GM23248 (cell line): ENCODE results near the gene MCTP2. TPM values are rescaled to one million over a fixed set of nuclear protein-coding genes. Genes with fewer than 3 reads are reported as not detected.

Experiments
- DNase-seq: peaks from one replicate; pipeline ENCODE4 v3.0.0-alpha.2; 2015
- H2AFZ ChIP-seq: fragments of 200-600 bp; sonication (generic); 2 replicates; pipeline ENCODE4 v1.6.1; 2016; ENCODE audit warnings: antibody characterized with exemption
- H3F3A ChIP-seq: fragments of 200-600 bp; sonication (generic); 2 replicates; pipeline ENCODE4 v1.6.1; 2016; ENCODE audit warnings: mild to moderate bottlenecking, antibody characterized with exemption, mixed run types; ENCODE audit not compliant: insufficient read depth
- H3K27ac ChIP-seq: fragments of 200-600 bp; sonication (generic); 2 replicates; pipeline ENCODE4 v1.5.1; 2016; ENCODE audit warnings: mild to moderate bottlenecking
- H3K27me3 ChIP-seq: fragments of 200-600 bp; sonication (generic); replicated peaks from 2 replicates; pipeline ENCODE4 v1.6.1; 2016; ENCODE audit warnings: mild to moderate bottlenecking; ENCODE audit not compliant: insufficient read depth
- H3K36me3 ChIP-seq: fragments of 200-600 bp; sonication (generic); 2 replicates; pipeline ENCODE4 v1.6.1; 2016; ENCODE audit warnings: low read depth, mild to moderate bottlenecking
- H3K4me1 ChIP-seq: fragments of 200-600 bp; sonication (generic); 2 replicates; pipeline ENCODE4 v1.6.1; 2016; ENCODE audit warnings: mild to moderate bottlenecking; ENCODE audit not compliant: insufficient read depth
- H3K4me2 ChIP-seq: fragments of 200-600 bp; sonication (generic); one replicate; pipeline ENCODE4 v1.6.1; 2016; ENCODE audit warnings: mild to moderate bottlenecking; ENCODE audit not compliant: unreplicated experiment
- H3K4me3 ChIP-seq: fragments of 200-600 bp; sonication (generic); 2 replicates; pipeline ENCODE4 v1.5.1; 2016; ENCODE audit warnings: mild to moderate bottlenecking
- H3K79me2 ChIP-seq: fragments of 200-600 bp; sonication (generic); 2 replicates; pipeline ENCODE4 v1.6.1; 2016; ENCODE audit warnings: mild to moderate bottlenecking; ENCODE audit not compliant: insufficient read depth
- H3K9ac ChIP-seq: fragments of 200-600 bp; sonication (generic); 2 replicates; pipeline ENCODE4 v1.6.1; 2016; ENCODE audit warnings: mild to moderate bottlenecking
- H3K9me2 ChIP-seq: fragments of 200-600 bp; sonication (generic); 2 replicates; pipeline ENCODE4 v1.6.1; 2016; ENCODE audit warnings: mixed run types, mild to moderate bottlenecking, moderate library complexity; ENCODE audit not compliant: insufficient read depth
- H3K9me3 ChIP-seq: fragments of 200-600 bp; sonication (generic); one replicate; pipeline ENCODE4 v1.6.1; 2017; ENCODE audit warnings: low read depth
- H4K20me1 ChIP-seq: fragments of 200-600 bp; sonication (generic); 2 replicates; pipeline ENCODE4 v1.6.0; 2016; ENCODE audit not compliant: insufficient read depth
- EZH2 ChIP-seq: fragments of 200-600 bp; sonication (generic); IDR thresholded peaks from 2 replicates; pipeline ENCODE4 v1.6.1; 2018; ENCODE audit warnings: antibody characterized with exemption, mild to moderate bottlenecking; ENCODE audit not compliant: insufficient read depth, poor library complexity, severe bottlenecking
- EZH2phosphoT487 ChIP-seq: fragments of 200-600 bp; sonication (generic); IDR thresholded peaks from 2 replicates; pipeline ENCODE4 v1.6.1; 2018; ENCODE audit warnings: antibody characterized with exemption, moderate library complexity, mild to moderate bottlenecking, low read depth; ENCODE audit not compliant: insufficient read depth
- WGBS, 2 experiments: methylation state at CpG; one replicate each; pipeline ENCODE4 v1.1.6; 2015 to 2017; ENCODE audit warnings: low lambda C conversion rate in 2 of 2, low coverage in 1 of 2; ENCODE audit errors: missing lambda C conversion rate in 2 of 2; 5-methylcytosine and 5-hydroxymethylcytosine counted together
- in situ Hi-C: fragments of 300-500 bp; cut with MboI; formaldehyde crosslinking; loops from 2 replicates; pipeline ENCODE4 v1.15.0; 2020
- polyA plus RNA-seq: library from polyadenylated mRNA; unstranded; fragments of >200 nt; fragmentation: Nextera tagmentation; extraction: Ambion mirVana; gene quantifications from 2 replicates; pipeline ENCODE4 v1.2.1, GENCODE V29; 2016
- total RNA-seq: library from RNA; depleted of rRNA; stranded (reverse); fragments of >200 nt; shearing (Covaris generic); gene quantifications from 2 replicates; pipeline ENCODE4 v1.2.3, GENCODE V29; 2014

Gene MCTP2
- total and polyA plus RNA-seq, 2 experiments from 2014 or later: 0.70 to 0.97 TPM

DNA sequence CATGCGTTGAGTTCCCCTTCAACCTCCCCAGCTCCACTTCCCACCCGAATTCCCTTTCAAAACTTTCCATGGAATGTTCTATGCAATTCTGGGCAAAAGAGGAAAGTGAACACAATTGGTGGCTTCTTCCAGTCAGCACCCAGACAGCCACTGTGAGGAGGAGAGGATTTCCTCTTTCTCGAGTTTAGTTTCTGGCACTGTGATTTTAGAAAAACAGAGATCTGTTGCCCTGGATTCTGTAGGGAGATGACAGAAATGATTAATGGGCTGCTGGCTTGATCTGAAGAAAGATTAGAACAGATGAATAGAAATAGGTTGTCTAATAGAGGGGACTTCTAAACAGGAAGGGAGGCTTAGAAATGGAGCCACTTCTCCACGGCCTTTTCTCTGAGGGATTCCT, 172.0 kb downstream of the MCTP2 start:
- WGBS, 2 experiments: 11 to 17% methylated on average over 4 of the region's 4 CpGs
- Histone ChIP-seq H3K79me2 (no peaks in the 10 kb centered on the region), H3K9me2 (no peaks in the 10 kb centered on the region), H3K36me3 (no peaks in the 10 kb centered on the region), H3K4me3 (no peak overlapping the region), H4K20me1 (no peaks in the 10 kb centered on the region), H3K4me1 (no peaks in the 10 kb centered on the region), H3K4me2 (no peak overlapping the region), H3K9me3 (no peaks in the 10 kb centered on the region), H3K9ac (no peak overlapping the region), H3K27me3 (no peaks in the 10 kb centered on the region), H3K27ac (no peak overlapping the region), H2AFZ (no peak overlapping the region), H3F3A (no peaks in the 10 kb centered on the region)
- no peak for DNase-seq
- TF ChIP-seq EZH2 (no peak), EZH2phosphoT487 (no peak)
- in situ Hi-C loops: no loop called here

DNA sequence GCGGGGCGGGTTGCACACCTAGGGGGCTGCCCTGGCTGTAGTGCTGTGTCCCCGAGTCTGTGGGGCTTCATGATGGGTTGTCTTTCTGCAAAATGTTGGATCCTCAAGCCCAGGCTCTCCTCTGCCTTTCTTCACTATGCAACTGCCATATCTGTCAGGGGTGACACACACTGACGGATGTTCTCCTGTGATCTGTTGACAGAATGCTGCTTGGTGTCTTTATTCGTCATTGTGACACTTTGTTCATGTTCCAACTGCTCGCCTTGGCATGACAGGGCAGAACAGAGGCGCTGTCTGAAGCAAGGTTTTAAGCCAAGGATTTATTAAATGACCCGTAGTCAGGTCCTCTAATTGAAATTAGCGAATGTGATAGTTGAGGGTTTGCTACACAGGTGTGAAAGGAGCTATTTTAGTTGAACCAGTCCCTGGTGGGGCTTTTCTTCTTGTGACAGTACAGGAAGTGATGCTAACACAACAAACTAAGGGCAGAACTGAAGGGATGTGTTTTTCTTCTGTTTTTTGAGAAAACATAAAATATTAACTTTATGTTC, 173.4 kb downstream of the MCTP2 start:
- H3K9ac ChIP-seq: no peak overlapping the region
- no peak for TF ChIP-seq EZH2phosphoT487
- TF ChIP-seq EZH2: no peak
- H3K36me3 ChIP-seq: no peaks in the 10 kb centered on the region
- H3K9me2 ChIP-seq: no peaks in the 10 kb centered on the region
- H2AFZ ChIP-seq: no peak overlapping the region
- no peak overlapping the region for H3K27ac ChIP-seq
- no peak overlapping the region for H3K4me3 ChIP-seq
- H3K4me2 ChIP-seq: no peak overlapping the region
- H3K79me2 ChIP-seq: no peaks in the 10 kb centered on the region
- in situ Hi-C loops: no loop called here
- 42 to 49% methylated on average over 9 of the region's 9 CpGs for WGBS, 2 experiments
- H3K27me3 ChIP-seq: no peaks in the 10 kb centered on the region
- H3K9me3 ChIP-seq: no peaks in the 10 kb centered on the region
- DNase-seq: no peak
- H3F3A ChIP-seq: no peaks in the 10 kb centered on the region
- H4K20me1 ChIP-seq: no peaks in the 10 kb centered on the region
- H3K4me1 ChIP-seq: no peaks in the 10 kb centered on the region

DNA sequence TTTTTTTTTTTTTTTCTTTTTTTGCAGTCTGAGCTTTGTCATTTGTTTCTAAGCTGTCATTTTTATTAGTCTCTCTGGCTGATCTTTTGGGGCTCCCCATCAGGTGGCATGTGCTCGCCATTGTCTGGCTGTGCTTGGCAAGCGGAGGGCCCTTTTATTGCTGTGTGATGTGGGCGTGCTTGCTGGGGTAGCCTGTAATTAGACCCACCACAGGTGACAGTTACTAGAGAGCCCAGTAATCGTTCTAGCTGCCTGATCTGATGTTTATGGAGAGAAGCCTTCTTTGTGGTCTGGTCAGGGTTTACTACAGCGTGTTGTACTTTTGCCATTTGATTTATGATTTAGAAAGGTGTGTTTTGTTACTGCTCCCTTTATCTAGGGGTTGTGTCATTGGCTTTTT, 179.9 kb downstream of the MCTP2 start:
- Histone ChIP-seq H3K36me3 (no peaks in the 10 kb centered on the region), H2AFZ (no peak overlapping the region), H3F3A (no peaks in the 10 kb centered on the region), H3K9ac (no peak overlapping the region), H3K4me2 (no peak overlapping the region), H4K20me1 (no peaks in the 10 kb centered on the region), H3K9me2 (no peaks in the 10 kb centered on the region), H3K79me2 (no peaks in the 10 kb centered on the region), H3K4me3 (no peak overlapping the region), H3K27me3 (no peaks in the 10 kb centered on the region), H3K9me3 (no peaks in the 10 kb centered on the region), H3K27ac (no peak overlapping the region), H3K4me1 (no peaks in the 10 kb centered on the region)
- WGBS, 2 experiments: 48 to 55% methylated on average over 5 of the region's 5 CpGs
- no peak for DNase-seq
- in situ Hi-C loops: no loop called here
- TF ChIP-seq EZH2 (no peak), EZH2phosphoT487 (no peak)

DNA sequence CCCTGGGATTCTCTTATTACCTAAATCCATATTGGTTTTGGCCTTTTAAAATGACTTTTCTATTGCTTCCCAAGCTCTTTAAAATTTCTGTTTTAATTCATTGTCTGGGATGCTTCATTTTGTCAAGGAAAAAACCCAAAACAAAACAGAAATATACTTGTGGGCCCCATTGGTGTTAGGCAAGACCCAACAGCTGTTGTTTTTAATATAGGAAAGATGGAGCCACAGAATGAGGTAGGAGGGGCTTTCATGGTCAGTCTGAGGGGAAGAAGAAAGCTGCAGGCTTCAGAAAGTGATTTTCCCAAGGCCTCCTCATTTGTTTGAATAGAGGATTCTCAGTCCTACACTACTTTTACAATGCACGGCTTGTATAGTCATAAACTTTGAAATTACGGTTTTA, 180.5 kb downstream of the MCTP2 start:
- Histone ChIP-seq H4K20me1 (no peaks in the 10 kb centered on the region), H3K4me2 (no peak overlapping the region), H3K4me3 (no peak overlapping the region), H3K27ac (no peak overlapping the region), H3K27me3 (no peaks in the 10 kb centered on the region), H3K9me3 (no peaks in the 10 kb centered on the region), H3K4me1 (no peaks in the 10 kb centered on the region), H3K9me2 (no peaks in the 10 kb centered on the region), H3K9ac (no peak overlapping the region), H2AFZ (no peak overlapping the region), H3K36me3 (no peaks in the 10 kb centered on the region), H3F3A (no peaks in the 10 kb centered on the region), H3K79me2 (no peaks in the 10 kb centered on the region)
- no peak for DNase-seq
- 86 to 88% methylated on average over 2 of the region's 2 CpGs for WGBS, 2 experiments
- in situ Hi-C loops: no loop called here
- TF ChIP-seq EZH2phosphoT487: no peak
- TF ChIP-seq EZH2: no peak
